OCI-LY3 (cell line): Measurements from ENCODE around the gene LRRC3C.

Experiments
- EZH2phosphoT487 ChIP-seq: fragments of 200-600 bp; shearing (Covaris generic); IDR thresholded peaks from 2 replicates; pipeline ENCODE4 v1.6.1; 2018; ENCODE audit warnings: antibody characterized with exemption, mixed run types, low read depth
- TF ChIP-seq, protein P1 (sequence below): fragments of 200-600, 300-600 bp; sonication (generic); IDR thresholded peaks from 2 replicates; pipeline ENCODE4 v1.5.1; 2014; ENCODE audit warnings: antibody characterized with exemption, low read length, low read depth

- TF ChIP-seq, protein P1, sequence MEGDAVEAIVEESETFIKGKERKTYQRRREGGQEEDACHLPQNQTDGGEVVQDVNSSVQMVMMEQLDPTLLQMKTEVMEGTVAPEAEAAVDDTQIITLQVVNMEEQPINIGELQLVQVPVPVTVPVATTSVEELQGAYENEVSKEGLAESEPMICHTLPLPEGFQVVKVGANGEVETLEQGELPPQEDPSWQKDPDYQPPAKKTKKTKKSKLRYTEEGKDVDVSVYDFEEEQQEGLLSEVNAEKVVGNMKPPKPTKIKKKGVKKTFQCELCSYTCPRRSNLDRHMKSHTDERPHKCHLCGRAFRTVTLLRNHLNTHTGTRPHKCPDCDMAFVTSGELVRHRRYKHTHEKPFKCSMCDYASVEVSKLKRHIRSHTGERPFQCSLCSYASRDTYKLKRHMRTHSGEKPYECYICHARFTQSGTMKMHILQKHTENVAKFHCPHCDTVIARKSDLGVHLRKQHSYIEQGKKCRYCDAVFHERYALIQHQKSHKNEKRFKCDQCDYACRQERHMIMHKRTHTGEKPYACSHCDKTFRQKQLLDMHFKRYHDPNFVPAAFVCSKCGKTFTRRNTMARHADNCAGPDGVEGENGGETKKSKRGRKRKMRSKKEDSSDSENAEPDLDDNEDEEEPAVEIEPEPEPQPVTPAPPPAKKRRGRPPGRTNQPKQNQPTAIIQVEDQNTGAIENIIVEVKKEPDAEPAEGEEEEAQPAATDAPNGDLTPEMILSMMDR: no peak
- TF ChIP-seq EZH2phosphoT487: no peak
These were observed 37.6 kb downstream of the LRRC3C start for GRCh38 chr17:39965017-39965699.
